Measurements from ENCODE around the gene PTPN1.

PTPN1 gene

GRCh38 chr20:50513169-50514034, 3.2 kb downstream of the PTPN1 start:
- no peak for DNase-seq (ENCODE audit: low read depth, low spot score)

- DNase-seq (ENCODE audit: low read depth, low spot score): no peak
Observed at GRCh38 chr20:50514035-50514337, 3.8 kb downstream of the PTPN1 start.

- no peak for DNase-seq (ENCODE audit: low read depth, low spot score)
Observed at GRCh38 chr20:50514750-50515149, 4.6 kb downstream of the PTPN1 start.

DNA sequence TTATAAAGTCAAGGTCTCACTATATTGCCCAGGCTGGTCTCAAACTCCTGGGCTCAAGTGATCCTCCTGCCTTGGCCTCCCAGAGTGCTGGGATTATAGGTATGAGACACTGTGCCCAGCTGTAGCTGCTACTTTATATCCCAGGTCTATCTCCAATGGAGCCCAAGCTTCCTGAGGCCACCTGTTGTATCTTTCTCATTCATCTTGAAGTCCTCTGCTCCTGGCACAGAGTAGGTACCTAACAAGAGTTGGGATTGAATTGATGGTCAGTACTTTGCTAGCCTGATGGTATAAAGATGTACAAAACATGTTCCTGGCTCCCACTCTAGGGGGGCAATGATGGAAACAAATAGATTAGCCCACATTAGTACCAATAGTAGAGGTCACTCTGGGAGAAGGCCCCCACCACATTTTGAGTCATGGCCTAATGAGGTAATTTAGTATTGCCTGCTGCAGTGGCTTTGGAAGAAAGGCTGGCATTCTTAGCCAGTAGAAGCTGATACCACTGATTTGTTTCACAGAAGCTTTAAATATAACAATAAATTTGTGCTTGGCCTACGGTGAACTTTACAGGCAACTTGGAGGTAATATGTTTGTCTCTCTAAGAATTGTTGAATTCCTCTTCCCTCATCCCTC, 5.4 kb downstream of the PTPN1 start:
- DNase-seq (ENCODE audit: low read depth, low spot score): no peak

DNA sequence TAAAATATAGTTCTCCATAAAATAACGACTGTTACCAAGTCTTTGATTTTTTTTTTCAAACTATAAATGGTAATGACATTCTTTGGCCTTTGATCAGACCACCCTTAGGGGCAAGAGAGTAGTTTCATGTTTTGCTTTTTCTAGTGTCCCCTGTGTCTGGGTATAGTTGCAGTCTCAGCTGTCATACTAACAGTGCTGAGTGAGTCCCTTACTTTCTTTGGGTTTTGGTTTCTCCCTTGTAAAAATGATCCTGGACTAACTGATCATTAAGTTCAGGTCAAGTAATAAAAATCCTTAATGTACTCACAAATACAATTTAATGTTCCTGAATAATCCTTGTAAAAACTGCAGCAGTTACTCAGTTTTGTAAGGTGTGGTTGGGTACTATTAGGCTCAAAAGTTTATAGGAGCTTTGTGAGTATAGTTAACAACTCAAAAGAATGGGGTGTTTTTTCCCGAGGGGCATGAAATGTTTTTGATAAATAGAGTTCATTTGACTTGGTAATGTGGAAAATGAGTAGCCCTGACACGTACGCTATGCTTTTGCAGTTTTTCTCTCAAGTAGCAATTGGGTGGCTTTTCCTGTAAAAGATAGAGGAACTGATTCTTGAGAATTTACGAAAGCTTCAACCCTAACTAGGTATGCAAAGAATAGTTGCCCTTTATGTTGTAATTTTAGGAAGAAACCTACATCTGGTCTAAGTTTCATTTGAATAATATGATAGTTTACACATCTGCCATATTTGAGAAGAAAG, 6.2 kb downstream of the PTPN1 start:
- no peak for DNase-seq (ENCODE audit: low read depth, low spot score)

GRCh38 chr20:50516935-50517816, 7.0 kb downstream of the PTPN1 start:
- DNase-seq (ENCODE audit: low read depth, low spot score): no peak

GRCh38 chr20:50517817-50518154, 7.6 kb downstream of the PTPN1 start:
- no peak for DNase-seq (ENCODE audit: low read depth, low spot score)

DNA sequence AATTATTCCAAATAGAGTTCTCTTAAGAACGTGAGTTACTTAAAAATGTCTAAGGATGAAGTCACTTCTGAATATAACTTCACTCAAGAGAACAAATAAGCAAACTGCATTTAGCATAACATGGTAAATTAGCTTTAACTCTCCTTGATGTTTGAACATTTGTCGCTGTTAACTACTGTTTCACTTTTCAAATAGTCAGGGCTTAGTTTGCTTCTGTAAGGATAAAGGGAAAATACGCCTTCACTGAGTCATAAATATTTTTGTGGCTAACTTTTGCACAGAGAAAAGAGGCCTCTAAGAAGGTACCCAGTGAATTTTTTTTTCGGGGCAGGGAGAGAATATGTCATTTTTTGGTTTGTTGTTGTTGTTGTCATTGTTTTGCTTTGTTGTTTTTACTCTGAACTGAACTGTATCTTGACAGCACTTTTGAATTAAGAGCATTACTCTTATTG, 8.1 kb downstream of the PTPN1 start:
- no peak for DNase-seq (ENCODE audit: low read depth, low spot score)

DNA sequence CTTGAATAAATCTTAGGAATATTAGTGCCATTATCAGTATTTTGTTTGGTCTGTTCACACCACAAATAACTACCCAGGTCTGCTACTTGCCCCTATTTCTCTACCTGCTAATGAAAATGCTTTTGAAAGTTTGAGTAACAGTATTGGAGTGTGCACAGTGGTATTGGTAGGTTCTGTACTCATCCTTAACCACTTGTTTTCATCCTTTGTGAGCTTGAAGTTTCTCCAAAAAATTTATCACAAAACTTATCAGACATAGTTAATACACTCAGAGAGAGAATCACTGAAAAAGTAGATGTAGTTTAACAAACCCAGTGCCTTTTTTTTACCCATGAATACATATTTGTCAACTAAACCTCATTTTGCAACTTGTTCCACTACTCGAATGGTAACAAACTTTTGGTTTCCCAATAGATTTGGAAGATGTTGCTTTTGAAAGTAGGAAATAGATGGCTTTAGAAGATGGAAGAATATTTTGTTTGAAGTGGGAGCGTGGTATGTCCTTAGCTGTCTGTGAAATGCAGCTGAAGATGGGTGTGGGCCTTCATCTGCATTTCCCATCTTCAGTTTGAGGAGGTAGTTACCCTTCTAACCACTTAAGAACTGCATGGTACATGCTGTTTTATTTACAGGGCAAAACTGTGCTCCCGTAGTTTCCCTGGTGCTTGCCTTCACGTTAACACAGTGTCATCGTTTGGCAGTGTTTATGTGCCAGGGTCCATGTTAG, 9.0 kb downstream of the PTPN1 start:
- DNase-seq (ENCODE audit: low read depth, low spot score): no peak

DNA sequence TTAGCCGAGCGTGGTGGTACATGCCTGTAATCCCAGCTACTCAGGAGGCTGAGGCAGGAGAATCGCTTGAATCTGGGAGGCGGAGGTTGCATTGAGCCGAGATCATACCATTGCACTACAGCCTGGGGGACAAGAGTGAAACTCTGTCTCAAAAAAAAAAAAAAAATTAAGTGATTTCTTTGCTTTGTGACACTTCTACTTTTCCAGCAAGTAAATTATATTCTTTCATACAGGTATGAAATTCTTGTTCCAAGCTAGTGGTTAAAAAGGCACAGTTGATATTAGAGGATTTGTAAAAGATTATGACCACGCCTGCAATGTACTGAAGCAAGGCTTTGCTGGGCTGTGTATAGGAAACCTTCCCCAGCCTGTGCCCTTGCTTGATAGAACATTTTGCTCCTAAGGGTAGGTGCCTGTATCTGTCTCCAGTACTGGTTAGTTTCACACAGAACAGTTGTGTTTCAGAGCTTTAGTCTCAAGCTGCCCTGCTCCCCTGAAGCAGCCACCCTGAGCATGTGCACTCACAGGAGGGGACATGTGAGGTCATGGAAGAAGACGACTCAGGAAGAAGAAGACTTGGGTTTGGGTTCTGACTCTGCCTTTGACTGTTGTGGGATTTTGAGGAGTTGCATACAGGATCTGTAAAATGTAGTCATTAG, 10.2 kb downstream of the PTPN1 start:
- DNase-seq (ENCODE audit: low read depth, low spot score): no peak

DNA sequence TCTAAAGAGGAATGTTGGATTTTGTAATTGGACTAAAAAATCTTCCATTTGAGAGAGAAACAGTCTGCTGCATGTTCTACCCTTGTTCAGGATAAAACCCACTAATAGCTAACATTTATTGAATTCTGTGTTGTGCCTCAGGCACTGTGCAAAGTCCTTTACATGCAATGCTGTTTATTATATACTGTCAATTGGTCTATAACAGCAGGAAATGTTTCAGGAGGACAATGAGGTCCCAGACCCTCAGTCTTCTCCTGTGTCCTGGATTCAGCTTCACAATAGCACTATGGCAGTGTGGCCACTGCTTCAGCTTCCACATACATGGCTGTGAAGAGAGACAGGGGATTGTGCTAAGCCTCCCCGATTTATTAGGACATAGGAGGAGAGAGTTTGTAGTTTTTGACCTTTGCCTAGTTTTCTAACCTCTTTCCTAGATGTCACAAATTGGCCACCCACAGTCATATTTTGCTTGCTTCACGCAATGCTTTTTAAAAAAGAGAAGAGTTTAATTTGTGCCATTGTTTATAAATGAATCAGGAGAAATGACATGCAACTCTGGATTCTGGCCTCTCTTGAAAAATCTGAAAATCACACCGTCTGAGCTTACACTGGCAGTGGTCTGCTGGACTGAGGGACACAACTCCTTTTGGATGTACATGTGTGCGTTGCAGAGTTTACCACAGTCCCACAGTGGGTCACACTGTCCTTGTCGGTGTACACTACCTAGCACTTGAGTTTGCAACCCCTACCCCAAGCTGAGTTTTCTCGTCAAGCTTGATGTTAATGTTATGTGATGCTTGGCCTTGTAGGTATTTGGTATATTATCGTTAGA, 11.3 kb downstream of the PTPN1 start:
- DNase-seq (ENCODE audit: low read depth, low spot score): no peak

DNA sequence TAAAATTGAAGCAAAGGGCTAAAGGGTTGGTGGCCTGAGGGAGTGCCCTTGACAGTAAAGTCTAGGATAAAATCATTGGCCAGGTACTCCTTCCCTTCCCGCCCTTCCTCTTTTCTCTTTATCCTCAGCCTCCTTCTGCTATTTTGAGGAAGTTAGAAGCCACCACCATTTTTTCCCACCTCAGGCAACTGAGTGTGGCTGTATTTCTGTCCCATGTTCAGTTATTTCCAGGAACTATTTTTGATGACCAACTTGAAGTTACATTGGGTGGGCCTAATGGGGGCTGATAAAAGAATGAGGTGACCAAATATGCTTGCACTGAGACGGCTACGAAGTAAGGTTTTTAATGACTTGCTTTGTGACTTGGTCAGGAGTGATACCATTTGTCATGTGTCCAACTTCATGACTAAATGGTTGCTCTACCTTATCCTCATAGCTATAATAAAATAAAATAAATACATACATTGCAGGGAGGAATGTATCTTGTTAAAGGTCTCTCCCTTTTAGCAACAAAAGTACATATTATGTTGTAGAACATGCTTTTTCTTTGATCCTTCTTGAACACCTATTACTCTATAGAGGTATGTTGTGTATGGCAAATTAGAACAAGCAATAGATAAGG, 12.0 kb downstream of the PTPN1 start:
- DNase-seq (ENCODE audit: low read depth, low spot score): no peak

DNA sequence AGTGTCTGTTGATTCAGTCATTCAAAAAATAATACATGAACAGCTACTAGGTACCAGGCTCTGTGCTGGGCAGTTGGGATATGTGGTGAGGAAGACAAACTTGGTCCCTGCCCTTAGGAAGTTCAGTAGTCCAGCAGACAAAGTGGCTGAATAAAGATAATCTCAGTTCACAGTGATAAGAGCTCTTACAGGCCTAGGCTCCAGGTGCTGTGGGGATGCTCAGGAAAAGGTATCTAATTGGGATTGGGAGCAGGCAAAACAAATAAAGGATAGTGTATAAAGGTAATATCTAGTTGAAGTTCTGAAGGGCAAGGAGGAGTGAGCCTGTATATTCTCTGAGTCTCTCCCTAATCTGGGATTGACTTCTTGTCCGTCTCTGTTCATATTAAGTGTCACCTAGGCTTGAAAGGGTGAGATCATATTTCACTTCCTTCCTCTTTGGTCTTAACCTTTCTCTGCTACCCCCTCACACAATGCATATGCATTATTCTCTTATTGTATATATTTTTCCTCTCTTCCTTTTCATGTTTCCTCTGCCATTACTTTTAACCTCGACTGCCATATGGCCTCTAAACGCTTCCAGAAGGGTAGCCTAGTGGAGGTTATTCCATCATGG, 13.5 kb downstream of the PTPN1 start:
- DNase-seq (ENCODE audit: low read depth, low spot score): no peak

DNA sequence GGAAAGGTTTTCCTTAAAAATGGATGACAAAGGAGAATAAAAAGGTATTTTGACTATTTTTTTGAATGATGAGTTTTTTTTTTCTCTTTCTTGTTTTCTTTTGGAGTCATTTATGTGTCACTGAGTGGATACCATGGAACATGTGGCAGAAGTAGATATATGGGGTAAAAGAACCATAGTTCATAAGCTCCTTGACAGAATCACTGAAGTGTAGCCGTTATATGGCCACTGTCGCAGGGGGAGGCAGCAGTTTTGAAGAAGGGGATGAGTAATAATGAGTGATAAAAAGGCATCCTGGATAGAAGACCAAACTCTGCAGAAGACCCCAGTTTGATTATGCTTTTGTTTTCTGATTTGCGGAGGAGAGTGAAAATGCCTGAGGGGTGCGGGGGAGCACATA, 15.5 kb downstream of the PTPN1 start:
- no peak for DNase-seq (ENCODE audit: low read depth, low spot score)

DNA sequence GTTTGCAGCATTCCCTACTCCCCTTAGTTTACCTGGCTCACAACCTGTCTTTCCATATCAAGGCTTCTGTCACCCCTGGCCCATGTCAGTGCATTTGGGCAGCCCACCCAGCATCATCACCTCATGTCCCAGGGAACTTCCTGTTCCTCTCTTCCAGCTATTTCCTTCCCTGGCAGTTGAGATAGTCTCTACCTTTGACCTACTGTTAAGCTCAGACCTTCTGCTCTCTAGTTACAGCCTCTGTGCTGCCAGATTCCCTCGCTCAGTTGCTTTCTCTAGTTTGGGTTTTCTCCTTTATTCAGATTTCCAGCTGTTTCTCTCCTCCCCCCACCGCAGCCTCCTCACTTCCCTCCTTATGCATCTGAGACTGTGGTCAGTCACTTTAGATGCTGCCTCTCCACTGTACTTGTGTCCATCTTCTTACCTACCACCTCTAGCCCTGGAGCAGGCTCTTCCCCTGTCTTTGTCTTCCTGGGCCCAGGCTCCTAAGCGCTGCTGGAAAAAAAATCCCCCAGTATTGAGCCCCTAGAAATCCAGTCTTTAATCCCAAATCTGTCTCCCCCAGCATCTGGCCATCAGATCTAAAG, 16.3 kb downstream of the PTPN1 start:
- no peak for DNase-seq (ENCODE audit: low read depth, low spot score)

DNA sequence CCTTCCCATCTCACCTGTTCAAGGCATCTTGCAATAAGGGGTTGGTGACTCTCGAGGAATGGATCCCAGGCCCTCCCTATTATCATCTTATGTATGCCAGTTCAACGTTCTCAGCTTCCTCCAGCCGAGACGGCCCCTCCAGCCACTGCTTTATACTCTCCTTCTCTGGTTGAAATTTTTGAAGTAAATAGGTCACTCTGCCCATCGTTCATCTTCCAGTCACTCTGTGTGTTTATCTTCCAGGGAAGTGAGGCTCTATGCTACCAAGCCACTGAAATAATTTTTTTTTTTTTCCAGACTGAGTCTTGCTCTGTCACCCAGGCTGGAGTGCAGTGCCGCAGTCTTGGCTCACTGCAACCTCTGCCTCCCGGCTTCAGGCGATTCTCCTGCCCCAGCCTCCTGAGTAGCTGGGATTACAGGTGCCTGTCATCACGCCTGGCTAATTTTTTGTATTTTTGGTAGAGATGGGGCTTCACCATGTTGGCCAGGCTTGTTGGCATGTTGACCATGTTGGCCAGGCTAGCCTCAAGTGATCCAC, 17.0 kb downstream of the PTPN1 start:
- DNase-seq (ENCODE audit: low read depth, low spot score): no peak

- no peak for DNase-seq (ENCODE audit: low read depth, low spot score)
Observed at GRCh38 chr20:50528129-50528528, 17.9 kb downstream of the PTPN1 start.

- no peak for DNase-seq (ENCODE audit: low read depth, low spot score)
Observed at GRCh38 chr20:50528804-50529351, 18.7 kb downstream of the PTPN1 start.

Measured in activated naive CD8-positive, alpha-beta T cell treated with anti-CD3 and anti-CD28 coated beads, Interleukin-2, amount 50 U/mL, for 16 hours (primary cell).